Measurements from ENCODE around the gene ABHD13. TPM values are rescaled to one million over a fixed set of nuclear protein-coding genes. Genes with fewer than 3 reads are reported as not detected.

ABHD13 gene
- total RNA-seq, 1 donor from 2014 or later: 8.1 TPM

DNA sequence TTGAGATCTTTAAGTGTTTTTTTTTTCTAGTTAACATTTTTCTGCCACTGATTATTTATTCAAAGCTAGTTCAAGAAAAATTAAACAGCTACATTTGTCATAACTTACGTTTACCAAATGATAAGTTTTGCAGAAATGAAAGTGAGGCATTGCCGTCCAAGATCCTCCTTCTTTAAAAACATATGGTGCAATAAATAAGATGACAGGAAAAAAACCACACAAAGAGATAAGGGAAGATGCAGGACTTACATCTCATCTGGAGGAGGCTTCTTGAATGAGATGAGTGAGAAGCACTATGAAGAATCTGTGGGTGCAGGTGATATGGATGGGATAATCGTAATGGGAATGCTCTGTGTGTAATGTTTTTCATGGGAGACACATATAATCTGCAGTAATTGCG is 63.7 kb downstream of the ABHD13 start:
- intact Hi-C loops (cut with micrococcal nuclease): no loop called here

DNA sequence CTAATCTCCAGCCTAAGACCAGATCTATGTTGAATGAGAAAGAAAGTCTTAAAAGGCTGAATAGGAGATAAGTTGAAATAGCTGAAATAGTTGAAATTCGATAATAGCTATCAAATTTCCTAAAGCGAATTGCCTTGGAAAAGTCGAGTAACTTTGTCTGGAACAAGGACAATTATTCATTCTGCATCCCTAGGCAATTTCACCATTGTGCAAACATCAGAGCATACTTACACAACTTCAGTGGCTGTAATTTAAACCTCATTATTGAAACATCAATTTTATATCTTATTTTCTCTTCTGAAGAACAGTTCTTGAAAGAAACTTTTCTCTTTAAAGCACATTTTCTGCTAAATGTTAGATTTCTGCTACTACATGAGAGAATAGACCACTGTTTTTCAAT is 64.9 kb downstream of the ABHD13 start:
- intact Hi-C loops (cut with micrococcal nuclease): no loop called here

Other genes with a start within 250 kb of the ABHD13 start
- 8.9 TPM in 2 replicates for gene LIG4, start 2.9 kb upstream of the ABHD13 start, total RNA-seq
- 4.7 and 5.9 TPM in 2 replicates for gene TNFSF13B, start 51.3 kb downstream of the ABHD13 start, total RNA-seq